Astrocyte (in vitro differentiated cells and primary cell): ENCODE measurements around the gene KLK2. TPM values are rescaled to one million over a fixed set of nuclear protein-coding genes. Genes with fewer than 3 reads are reported as not detected.

ENCODE experiments used
- DNase-seq: peaks from one replicate; pipeline ENCODE4 v3.0.0-alpha.2; 2010; ENCODE audit warnings: low read depth
- FAIRE-seq: peaks from 2 replicates; lab custom pipeline; 2011; peaks lifted over from hg19 to GRCh38; lab: Jason Lieb, UNC
- H2AFZ ChIP-seq: 2 replicates; pipeline ENCODE4 v1.6.0; 2012; ENCODE audit warnings: low read depth, low read length, inconsistent platforms
- H3K27ac ChIP-seq: 2 replicates; pipeline ENCODE4 v1.5.1; 2011; ENCODE audit warnings: low read depth, low read length, inconsistent platforms
- H3K27me3 ChIP-seq: 2 replicates; pipeline ENCODE4 v1.6.0; 2011; ENCODE audit warnings: low read length, inconsistent platforms; ENCODE audit not compliant: insufficient read depth
- H3K36me3 ChIP-seq: 2 replicates; pipeline ENCODE4 v1.5.1; 2011; ENCODE audit warnings: low read length, inconsistent platforms; ENCODE audit not compliant: insufficient read depth
- H3K4me1 ChIP-seq: 2 replicates; pipeline ENCODE4 v1.5.1; 2011; ENCODE audit warnings: low read length, inconsistent platforms; ENCODE audit not compliant: insufficient read depth
- H3K4me2 ChIP-seq: 2 replicates; pipeline ENCODE4 v1.6.0; 2012; ENCODE audit warnings: low read length, inconsistent platforms
- H3K4me3 ChIP-seq: 2 replicates; pipeline ENCODE4 v1.5.1; 2011; ENCODE audit warnings: low read depth, mild to moderate bottlenecking, low read length, inconsistent platforms; ENCODE audit not compliant: insufficient read depth
- H3K79me2 ChIP-seq: 2 replicates; pipeline ENCODE4 v1.6.0; 2012; ENCODE audit warnings: mild to moderate bottlenecking, low read length, inconsistent platforms; ENCODE audit not compliant: insufficient read depth
- H3K9ac ChIP-seq: 2 replicates; pipeline ENCODE4 v1.6.0; 2012; ENCODE audit warnings: mild to moderate bottlenecking, low read length, inconsistent platforms
- H3K9me3 ChIP-seq: 2 replicates; pipeline ENCODE4 v1.5.1; 2012; ENCODE audit warnings: low read depth, mild to moderate bottlenecking, low read length, inconsistent platforms; ENCODE audit not compliant: insufficient read depth
- H4K20me1 ChIP-seq: 2 replicates; pipeline ENCODE4 v1.6.0; 2012; ENCODE audit warnings: low read length, inconsistent platforms; ENCODE audit not compliant: insufficient read depth
- H3K27ac Mint-ChIP-seq: one replicate; pipeline ENCODE4 v1.8.0; 2021; ENCODE audit warnings: mild to moderate bottlenecking, mixed read lengths; ENCODE audit not compliant: unreplicated experiment
- H3K27me3 Mint-ChIP-seq: one replicate; pipeline ENCODE4 v1.8.0; 2021; ENCODE audit warnings: low read depth, mixed read lengths; ENCODE audit not compliant: unreplicated experiment
- H3K36me3 Mint-ChIP-seq: one replicate; pipeline ENCODE4 v1.8.0; 2021; ENCODE audit warnings: low read depth, mixed read lengths; ENCODE audit not compliant: unreplicated experiment
- H3K4me1 Mint-ChIP-seq: one replicate; pipeline ENCODE4 v1.8.0; 2021; ENCODE audit warnings: low read depth, mixed read lengths; ENCODE audit not compliant: unreplicated experiment
- H3K4me3 Mint-ChIP-seq: one replicate; pipeline ENCODE4 v1.8.0; 2021; ENCODE audit warnings: mild to moderate bottlenecking, moderate library complexity, mixed read lengths; ENCODE audit not compliant: unreplicated experiment
- H3K9me3 Mint-ChIP-seq: one replicate; pipeline ENCODE4 v1.8.0; 2021; ENCODE audit warnings: mild to moderate bottlenecking, mixed read lengths; ENCODE audit not compliant: unreplicated experiment
- EZH2 ChIP-seq: IDR thresholded peaks from 2 replicates; pipeline ENCODE4 v1.6.1; 2012; ENCODE audit warnings: mild to moderate bottlenecking, low read length, inconsistent platforms; ENCODE audit not compliant: insufficient read depth
- total RNA-seq: library from RNA; stranded (reverse); gene quantifications from 2 replicates; pipeline ENCODE4 v1.2.1, GENCODE V29; 2021
- TF ChIP-seq, protein P1 (sequence below): IDR thresholded peaks from 2 replicates; pipeline ENCODE4 v1.5.1; 2011; ENCODE audit warnings: low read depth, mild to moderate bottlenecking, inconsistent platforms, low read length, moderate library complexity; ENCODE audit not compliant: insufficient read depth

The KLK2 gene
- total RNA-seq, 1 donor from 2014 or later = not detected

DNA sequence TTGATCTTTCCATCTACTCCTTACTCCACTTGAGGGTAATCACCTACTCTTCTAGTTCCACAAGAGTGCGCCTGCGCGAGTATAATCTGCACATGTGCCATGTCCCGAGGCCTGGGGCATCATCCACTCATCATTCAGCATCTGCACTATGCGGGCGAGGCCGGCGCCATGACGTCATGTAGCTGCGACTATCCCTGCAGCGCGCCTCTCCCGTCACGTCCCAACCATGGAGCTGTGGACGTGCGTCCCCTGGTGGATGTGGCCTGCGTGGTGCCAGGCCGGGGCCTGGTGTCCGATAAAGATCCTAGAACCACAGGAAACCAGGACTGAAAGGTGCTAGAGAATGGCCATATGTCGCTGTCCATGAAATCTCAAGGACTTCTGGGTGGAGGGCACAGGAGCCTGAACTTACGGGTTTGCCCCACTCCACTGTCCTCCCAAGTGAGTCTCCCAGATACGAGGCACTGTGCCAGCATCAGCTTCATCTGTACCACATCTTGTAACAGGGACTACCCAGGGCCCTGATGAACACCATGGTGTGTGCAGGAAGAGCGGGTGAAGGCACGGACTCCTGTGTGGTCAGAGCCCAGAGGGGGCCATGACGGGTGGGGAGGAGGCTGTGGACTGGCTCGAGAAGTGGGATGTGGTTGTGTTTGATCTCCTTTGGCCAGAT, 2.7 kb upstream of the KLK2 start:
- Histone ChIP-seq H3K4me1 (no peaks in the 10 kb centered on the region), H3K27me3 (no peaks in the 10 kb centered on the region), H3K9me3 (no peaks in the 10 kb centered on the region), H3K4me3 (no peak overlapping the region), H3K4me2 (no peak overlapping the region), H4K20me1 (no peaks in the 10 kb centered on the region), H3K9ac (no peak overlapping the region), H3K79me2 (no peaks in the 10 kb centered on the region), H2AFZ (no peak overlapping the region), H3K27ac (no peak overlapping the region), H3K36me3 (no peaks in the 10 kb centered on the region)
- Mint-ChIP-seq H3K4me3 (no peak overlapping the region), H3K27ac (no peak overlapping the region), H3K27me3 (peaks cover 28% of the 10 kb centered on the region), H3K4me1 (no peaks in the 10 kb centered on the region), H3K9me3 (peaks cover 7% of the 10 kb centered on the region), H3K36me3 (no peaks in the 10 kb centered on the region)
- no peak for FAIRE-seq
- no peak for TF ChIP-seq EZH2
- TF ChIP-seq, protein P1, sequence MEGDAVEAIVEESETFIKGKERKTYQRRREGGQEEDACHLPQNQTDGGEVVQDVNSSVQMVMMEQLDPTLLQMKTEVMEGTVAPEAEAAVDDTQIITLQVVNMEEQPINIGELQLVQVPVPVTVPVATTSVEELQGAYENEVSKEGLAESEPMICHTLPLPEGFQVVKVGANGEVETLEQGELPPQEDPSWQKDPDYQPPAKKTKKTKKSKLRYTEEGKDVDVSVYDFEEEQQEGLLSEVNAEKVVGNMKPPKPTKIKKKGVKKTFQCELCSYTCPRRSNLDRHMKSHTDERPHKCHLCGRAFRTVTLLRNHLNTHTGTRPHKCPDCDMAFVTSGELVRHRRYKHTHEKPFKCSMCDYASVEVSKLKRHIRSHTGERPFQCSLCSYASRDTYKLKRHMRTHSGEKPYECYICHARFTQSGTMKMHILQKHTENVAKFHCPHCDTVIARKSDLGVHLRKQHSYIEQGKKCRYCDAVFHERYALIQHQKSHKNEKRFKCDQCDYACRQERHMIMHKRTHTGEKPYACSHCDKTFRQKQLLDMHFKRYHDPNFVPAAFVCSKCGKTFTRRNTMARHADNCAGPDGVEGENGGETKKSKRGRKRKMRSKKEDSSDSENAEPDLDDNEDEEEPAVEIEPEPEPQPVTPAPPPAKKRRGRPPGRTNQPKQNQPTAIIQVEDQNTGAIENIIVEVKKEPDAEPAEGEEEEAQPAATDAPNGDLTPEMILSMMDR = no peak
- no peak for DNase-seq

DNA sequence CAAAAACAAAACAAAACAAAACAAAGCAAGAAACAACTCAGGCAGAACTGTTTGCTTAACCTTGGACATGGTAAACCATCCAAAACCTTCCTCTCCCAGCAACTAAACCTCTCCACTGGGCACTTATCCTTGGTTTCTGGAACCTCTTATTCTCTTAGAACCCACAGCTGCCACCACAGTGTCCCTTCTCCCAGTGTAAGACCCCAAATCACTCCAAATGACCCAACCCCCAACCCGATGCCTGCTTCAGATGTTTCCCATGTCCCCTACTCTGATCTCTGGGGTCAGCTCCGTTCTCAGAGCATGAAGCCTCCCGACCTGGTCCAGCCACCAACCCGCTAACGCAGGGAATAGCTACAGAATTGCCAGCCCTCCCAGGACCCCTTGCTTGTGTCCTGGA, 972 bp downstream of the KLK2 start:
- H3K9me3 Mint-ChIP-seq = peaks cover 7% of the 10 kb centered on the region
- Histone ChIP-seq H3K4me2 (no peak overlapping the region), H4K20me1 (no peaks in the 10 kb centered on the region), H3K4me1 (no peaks in the 10 kb centered on the region), H3K27ac (no peak overlapping the region), H3K79me2 (no peaks in the 10 kb centered on the region), H3K9ac (no peak overlapping the region), H3K4me3 (no peak overlapping the region), H2AFZ (no peak overlapping the region), H3K36me3 (no peaks in the 10 kb centered on the region), H3K9me3 (no peaks in the 10 kb centered on the region), H3K27me3 (no peaks in the 10 kb centered on the region)
- no peaks in the 10 kb centered on the region for H3K36me3 Mint-ChIP-seq
- H3K4me1 Mint-ChIP-seq = no peaks in the 10 kb centered on the region
- peaks cover 26% of the 10 kb centered on the region for H3K27me3 Mint-ChIP-seq
- FAIRE-seq = no peak
- H3K4me3 Mint-ChIP-seq = no peak overlapping the region
- no peak for DNase-seq
- H3K27ac Mint-ChIP-seq = no peak overlapping the region
- TF ChIP-seq, protein P1 = no peak
- TF ChIP-seq EZH2 = no peak

DNA sequence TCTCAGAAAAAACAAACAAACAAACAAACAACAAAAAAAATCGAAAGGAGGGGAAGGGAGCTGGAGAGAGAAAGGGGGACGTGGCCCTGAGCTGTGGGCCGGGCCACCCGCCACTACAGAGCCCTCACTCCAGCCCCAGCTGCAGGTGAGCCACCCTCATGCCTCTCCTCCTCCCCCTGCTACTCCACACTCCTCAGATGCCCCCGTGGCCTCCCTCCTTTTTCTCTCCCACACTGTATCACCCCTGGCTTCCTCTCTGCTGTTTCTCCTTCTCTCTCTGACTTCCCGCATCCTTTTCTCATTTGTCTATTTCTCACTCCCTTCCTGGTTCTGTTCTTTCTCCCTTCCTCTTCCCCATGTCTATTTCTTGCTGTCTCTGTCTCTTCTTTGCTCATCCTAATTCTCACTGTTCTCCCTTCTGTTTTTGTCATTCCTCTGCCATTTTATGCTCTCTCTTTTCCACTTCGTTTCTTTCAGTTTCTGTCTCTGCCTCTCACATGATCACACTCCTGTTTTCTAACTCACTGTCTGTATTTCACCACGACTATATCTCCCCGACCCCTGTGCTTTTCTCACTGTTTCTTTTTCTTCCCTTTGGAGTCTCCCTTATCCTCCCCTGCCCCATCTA, 2.7 kb downstream of the KLK2 start:
- H2AFZ ChIP-seq = no peak overlapping the region
- H4K20me1 ChIP-seq = no peaks in the 10 kb centered on the region
- DNase-seq (no peak), FAIRE-seq (no peak)
- H3K4me3 ChIP-seq = no peak overlapping the region
- H3K4me1 ChIP-seq = no peaks in the 10 kb centered on the region
- Mint-ChIP-seq H3K27ac (no peak overlapping the region), H3K4me1 (no peaks in the 10 kb centered on the region), H3K9me3 (peaks cover 4% of the 10 kb centered on the region), H3K36me3 (no peaks in the 10 kb centered on the region), H3K4me3 (no peak overlapping the region), H3K27me3 (peaks cover 29% of the 10 kb centered on the region)
- no peak overlapping the region for H3K9ac ChIP-seq
- no peaks in the 10 kb centered on the region for H3K36me3 ChIP-seq
- H3K79me2 ChIP-seq = no peaks in the 10 kb centered on the region
- H3K27me3 ChIP-seq = no peaks in the 10 kb centered on the region
- TF ChIP-seq, protein P1 = no peak
- no peaks in the 10 kb centered on the region for H3K9me3 ChIP-seq
- H3K27ac ChIP-seq = no peak overlapping the region
- H3K4me2 ChIP-seq = no peak overlapping the region
